NCI-H774 (cell line): ENCODE data around the gene KSR1.

ENCODE experiments used
- DNase-seq: peaks from one replicate; lab custom pipeline; 2025; lab: John Stamatoyannopoulos, UW

Gene KSR1

GRCh38 chr17:27514595-27515413 is 58.6 kb downstream of the KSR1 start:
- DNase-seq = no peak

DNA sequence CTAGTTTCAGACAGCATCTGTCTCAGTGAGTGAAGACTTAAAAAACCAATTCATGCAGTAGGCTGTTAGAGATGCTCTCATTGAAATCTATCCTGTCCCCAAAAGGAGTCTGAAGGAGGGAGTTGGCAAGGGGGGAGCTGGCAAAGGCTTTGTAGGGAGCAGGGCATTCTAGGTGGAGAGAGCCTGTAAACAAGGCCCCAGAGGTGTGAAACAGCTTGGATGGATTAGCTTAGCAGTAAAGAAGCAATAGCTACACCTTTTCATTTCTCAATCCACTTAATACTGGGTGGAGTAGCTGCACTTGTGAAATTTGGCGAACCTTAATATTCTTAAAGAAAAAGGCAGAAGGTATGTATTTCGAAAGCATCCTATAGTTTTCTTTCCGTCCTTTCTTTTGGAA is 61.8 kb downstream of the KSR1 start:
- no peak for DNase-seq

DNA sequence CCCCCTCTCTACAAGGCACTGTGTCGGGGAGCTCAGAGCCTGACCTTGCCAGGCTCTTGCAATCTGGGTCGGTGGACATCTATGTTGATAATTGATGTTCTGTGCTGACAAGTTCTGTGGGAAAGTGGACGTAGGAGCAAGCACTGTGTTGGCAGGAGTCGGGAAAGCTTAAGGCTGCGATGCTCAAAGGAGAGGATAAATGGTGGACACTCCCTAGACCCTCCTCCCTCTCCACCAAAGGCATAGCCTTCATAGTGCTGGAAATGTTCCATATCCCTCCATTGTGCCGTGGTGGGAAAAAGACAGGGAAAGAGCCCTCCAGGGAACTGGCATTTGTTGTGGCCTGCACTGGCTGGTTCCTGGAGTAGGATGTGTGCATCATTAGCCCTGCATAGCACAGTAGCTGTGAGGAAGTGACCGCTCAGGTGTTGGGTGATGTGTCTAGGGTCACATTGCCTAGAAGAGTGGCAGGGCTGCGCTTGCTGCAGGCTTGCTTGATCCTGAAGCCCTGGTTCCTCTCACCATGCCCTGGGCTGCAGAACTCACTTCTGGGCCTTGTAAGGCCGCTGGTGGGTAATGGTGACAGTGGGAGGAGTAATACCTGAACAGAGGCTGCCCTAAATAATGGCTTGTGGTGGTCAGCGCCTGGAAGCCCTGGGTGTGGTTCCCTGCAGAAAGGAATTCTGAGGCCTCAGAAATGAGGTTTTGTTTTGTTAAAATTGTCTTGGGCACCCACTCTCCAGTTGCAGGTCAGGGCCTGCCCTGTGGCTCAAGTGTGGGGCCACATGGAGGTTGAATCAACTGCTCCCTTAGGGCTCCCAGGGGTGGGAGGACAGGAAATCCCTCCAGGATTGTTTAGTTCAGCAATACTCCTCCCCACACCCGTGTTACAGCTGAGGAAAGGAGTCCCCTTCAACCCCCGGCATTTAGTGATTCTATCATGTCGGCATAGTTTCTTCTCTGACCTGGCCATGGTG is 62.6 kb downstream of the KSR1 start:
- DNase-seq = no peak

DNA sequence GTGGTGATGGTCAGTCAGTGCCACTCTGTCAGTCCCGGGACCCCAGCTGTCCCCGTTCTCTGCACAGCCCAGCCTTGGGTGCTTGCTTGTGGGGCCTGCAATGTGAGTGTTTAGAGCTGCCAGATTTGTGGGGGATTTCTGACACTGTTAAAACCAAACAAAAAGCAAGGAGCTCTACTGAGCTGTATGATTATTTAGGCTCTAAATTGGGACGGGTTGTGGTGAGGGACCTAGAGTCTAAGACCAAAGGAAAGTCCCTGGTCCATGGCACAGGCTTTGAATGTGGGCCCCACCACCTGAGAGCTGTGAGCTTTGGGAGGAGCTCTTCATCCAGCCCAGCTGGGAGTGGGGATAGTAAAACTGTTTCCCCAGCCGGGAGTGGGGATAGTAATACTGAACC is 63.3 kb downstream of the KSR1 start:
- DNase-seq = no peak

DNA sequence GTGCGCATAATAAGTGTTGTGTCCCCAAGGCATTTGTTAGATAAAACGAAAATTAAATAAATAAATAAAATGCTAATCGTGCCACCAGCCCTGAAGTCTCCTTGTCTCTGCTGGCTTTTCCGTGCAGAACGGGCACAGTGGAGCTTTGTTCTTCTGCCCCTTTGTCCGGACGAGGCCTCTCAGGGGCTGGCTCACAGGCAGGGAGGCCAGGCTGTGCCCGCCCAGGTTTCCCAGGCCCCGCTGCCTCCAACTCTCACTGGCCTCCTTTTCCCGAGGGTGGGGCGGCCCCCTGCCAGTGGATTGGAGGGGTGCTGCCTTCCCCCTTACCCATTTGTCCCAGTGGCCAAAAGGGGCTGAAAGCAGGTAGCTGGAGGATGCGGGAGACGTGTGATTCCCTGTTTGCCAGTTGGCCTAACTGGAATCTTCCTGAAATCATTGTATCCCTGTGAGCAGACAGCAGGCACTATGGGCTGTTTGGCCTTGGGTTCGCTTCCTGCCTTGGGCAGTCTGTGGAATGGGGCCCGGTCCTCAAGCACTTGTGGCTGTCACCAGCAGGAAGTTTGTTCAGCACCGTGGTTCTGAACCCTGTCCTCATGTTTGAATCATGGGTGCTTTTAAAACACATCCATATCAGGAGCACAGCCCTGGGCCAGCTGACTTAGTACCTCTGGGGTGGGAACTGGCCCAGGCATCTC is 64.4 kb downstream of the KSR1 start:
- no peak for DNase-seq

GRCh38 chr17:27521281-27522027 is 65.2 kb downstream of the KSR1 start:
- DNase-seq = no peak

- no peak for DNase-seq
Observed at GRCh38 chr17:27522028-27522635, 65.9 kb downstream of the KSR1 start.

- no peak for DNase-seq
Observed at GRCh38 chr17:27523712-27524111, 67.5 kb downstream of the KSR1 start.

GRCh38 chr17:27524594-27524993 is 68.3 kb downstream of the KSR1 start:
- no peak for DNase-seq

DNA sequence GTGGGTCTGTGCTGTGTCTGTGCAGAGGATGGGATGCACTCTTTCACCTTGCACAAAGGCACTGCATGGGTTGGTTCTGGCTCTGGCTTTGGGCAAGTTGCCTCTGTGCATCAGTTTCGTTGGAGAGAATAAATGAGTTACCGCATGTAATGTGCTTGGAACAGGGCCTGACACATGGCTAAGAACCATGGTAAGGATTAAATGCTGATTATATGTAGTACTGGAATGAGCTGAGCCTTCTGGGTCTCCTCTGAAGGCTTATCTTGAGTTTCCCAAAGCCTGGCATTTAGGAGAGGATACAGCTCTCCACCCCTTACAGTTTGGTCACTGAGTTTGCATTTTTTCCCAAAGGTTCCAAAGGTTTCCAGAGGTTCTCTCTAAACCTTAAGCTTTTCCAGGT is 69.1 kb downstream of the KSR1 start:
- no peak for DNase-seq

DNA sequence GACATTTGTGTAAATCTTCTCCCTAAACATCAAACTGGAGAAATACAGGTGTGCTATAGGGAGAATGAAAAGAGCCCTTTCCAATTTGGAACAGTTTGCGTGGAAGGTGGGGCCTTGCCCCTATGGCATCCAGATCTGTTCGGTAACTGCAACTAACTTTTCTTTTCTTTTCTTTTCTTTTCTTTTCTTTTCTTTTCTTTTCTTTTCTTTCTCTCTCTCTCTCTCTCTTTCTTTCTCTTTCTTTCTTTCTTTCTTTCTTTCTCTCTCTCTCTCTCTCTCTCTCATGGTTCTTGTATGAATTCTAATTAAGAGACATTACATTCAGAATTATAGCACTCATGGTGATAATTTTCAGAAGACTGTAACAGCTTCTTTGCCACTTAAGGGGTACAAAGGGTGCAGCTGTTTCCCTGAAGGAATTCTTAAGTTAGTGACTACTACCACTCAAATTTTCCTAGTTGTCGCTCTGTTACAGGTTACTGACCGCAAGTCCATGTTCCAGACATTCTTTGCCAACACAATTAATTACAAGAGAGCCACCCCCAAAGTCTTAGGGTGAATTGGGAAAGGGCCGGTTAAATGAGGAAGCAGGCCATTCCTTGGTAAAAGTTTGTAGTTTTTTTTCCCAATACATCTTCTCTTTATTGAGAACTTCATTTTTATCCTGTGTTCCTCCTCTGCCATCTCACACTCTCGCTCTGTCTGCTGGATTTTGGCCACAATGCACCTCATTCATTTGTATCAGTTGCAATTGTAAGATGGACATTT is 69.8 kb downstream of the KSR1 start:
- DNase-seq = no peak

- no peak for DNase-seq
Observed at GRCh38 chr17:27526604-27527002, 70.4 kb downstream of the KSR1 start.

GRCh38 chr17:27529230-27529796 is 73.1 kb downstream of the KSR1 start:
- peak; percentile 15 for DNase-seq

DNA sequence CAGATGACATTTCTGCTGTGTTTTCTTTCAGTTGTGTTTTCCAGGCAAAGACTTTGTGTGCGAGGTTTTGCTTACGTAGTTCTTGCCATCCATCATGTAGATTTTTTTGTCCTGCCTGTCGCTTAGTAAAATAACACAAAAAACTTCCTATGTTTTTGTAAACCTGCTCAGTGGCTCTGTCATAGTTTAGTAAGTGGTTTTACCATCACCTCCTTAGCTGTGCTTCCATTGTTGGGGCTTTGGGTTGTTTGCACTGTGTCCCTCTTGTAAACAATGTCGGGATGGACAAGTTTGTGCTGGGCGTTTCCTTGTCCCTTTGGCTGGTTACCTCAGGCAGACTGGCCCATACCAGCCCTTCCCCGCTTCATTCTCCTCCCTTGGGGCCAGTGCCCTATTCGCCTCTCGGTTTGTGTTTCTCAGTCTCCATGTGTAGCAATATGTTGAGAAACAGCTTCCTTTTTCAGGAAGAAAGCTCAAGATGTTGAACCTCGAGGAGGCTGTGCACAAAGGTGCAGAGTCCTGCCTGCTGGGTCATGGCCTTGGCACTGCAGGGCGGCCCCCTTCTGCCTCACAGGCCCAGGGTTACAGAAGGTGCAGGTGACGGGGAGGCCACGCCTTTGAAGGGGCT is 74.6 kb downstream of the KSR1 start:
- peak; percentile 77 for DNase-seq

- DNase-seq = no peak
Observed at GRCh38 chr17:27531469-27531961, 75.3 kb downstream of the KSR1 start.

DNA sequence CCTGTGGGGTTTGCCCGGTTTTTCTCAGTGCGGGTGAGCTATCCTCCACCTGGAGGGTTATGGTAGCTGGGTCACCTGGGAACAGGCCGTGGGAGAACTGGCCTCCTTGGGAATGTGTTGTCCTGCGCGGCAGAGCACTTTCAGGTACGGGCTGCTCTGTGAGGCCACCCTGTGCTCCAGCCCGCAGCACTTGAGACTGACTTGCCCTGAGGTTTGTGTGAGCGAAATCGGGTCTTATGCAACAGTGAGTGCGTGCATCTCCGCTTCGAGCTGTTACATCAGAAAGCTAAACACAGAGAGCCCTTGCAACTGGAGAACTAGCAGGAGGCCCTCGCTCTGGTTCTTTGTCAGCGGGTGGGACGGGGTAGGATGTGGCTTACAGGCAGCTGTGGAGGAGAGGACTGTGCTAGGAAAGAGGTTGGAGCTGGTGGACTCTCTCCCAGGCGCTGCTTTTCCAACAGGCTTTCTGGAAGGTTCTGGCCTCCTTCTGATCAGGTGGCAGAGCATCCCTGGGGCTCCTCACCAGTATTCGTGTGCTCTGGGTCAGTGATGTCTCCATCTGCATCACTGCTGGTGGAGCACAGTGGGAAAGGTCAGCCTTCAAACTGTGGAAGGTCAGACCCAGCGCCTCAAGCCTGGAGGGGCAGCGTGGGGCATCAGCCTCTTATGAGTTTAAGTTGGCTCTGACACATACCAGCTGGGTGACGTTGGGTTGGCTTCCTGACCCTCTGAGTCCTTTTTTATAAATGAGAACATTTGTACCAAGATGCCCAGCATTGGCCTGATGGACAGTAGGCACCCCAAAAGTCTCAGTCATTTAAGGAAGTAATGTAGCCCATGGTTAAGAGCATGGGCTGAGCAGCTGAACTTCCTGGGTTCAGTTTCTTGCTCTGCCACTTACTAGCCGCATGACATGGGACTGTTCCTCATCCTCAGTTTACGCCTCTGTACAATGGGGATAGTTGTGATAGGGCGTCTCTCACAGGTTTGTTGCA is 76.3 kb downstream of the KSR1 start:
- DNase-seq = no peak

DNA sequence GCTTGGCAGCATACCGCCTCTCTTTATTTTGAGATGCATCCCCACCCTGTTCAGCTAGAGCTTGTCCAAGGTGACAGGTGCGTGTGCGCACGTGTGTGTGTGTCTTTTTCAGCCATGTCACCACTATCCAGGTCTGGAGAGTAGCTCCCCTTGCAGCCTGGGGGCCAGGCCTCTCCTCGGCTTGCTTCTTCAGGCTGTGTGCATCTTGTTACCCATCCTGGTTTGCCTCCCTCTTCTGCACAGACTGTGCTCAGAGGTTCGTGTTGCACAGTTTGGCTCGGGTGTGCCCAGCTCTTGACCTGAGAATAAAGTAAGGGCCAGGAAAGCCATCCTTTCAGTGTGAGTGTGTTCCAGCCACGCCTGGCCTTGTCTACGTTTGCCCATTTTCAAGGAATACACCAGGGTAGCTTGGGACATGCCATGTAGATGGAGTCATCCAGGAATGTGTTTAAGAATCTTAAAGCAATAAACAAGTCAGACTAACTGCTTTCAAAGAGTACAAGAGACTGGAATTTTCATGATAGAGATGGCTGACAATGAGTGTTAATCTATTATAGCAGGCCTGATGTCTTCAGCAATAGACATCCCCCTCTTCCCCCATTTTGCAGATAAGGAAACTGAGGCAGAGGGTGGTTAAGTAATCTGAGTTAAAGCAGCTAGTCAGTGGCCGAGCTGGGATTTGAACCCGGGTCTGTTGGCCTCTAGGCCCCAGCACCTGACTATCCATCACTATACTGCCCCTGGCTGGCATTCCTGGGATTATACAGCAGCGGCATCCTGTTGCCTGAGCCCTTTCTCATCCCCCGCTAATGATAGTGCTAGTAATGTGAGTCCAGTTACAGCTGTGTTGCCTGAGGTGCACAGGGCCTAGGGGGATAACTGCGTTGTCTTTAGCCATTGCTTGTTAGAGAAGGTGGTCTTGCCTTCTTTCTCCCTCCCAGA is 77.9 kb downstream of the KSR1 start:
- no peak for DNase-seq
